GM12878 (cell line): ENCODE measurements around the gene A3GALT2. TPM values are rescaled to one million over a fixed set of nuclear protein-coding genes. Genes with fewer than 3 reads are reported as not detected.

Experiments
- ATAC-seq: fragments of 200-7000 bp; cut with Tn5 transposase; 3 replicates; pipeline ENCODE4 v1.9.1; 2020; ENCODE audit warnings: mild to moderate bottlenecking, moderate library complexity
- BruUV-seq: library from RNA; stranded (reverse); fragments of 400-500 nt; replicated peaks from 2 replicates; lab custom pipeline; 2021; lab: Mats Ljungman, UMichigan
- CTCF ChIA-PET: fragments of 300-600 bp; sonication (Branson Sonifier 250); formaldehyde crosslinking; extraction: SDS; loops from one replicate; lab custom pipeline; 2021; ENCODE audit warnings: inconsistent platforms; lab: Yijun Ruan, JAX
- POLR2A ChIA-PET: fragments of 350-600 bp; formaldehyde crosslinking; extraction: SDS; loops from one replicate; lab custom pipeline; 2021; ENCODE audit warnings: inconsistent platforms; lab: Charles Lee
- RAD21 ChIA-PET: fragments of 300-600 bp; sonication (Branson Sonifier 250); formaldehyde crosslinking; loops from one replicate; lab custom pipeline; 2023; ENCODE audit warnings: antibody characterized with exemption; ENCODE audit not compliant: unreplicated experiment; lab: Charles Lee
- SMC1A ChIA-PET: fragments of 300-600 bp; sonication (Branson Sonifier 250); formaldehyde crosslinking; loops from one replicate; lab custom pipeline; 2023; ENCODE audit not compliant: unreplicated experiment, uncharacterized antibody; lab: Charles Lee
- DNase-seq: peaks from one replicate; pipeline ENCODE4 v3.0.0-alpha.2; 2011; ENCODE audit warnings: low read depth, low spot score
- FAIRE-seq: peaks from 3 replicates; lab custom pipeline; 2011; peaks lifted over from hg19 to GRCh38; lab: Jason Lieb, UNC
- H2AFZ ChIP-seq: 2 replicates; pipeline ENCODE4 v1.6.0; 2011; ENCODE audit warnings: low read depth, low read length, control low read depth; ENCODE audit not compliant: control insufficient read depth
- H3K27ac ChIP-seq: 2 replicates; pipeline ENCODE4 v1.5.1; 2011; ENCODE audit warnings: control low read depth; ENCODE audit not compliant: control insufficient read depth, insufficient read depth
- H3K27me3 ChIP-seq, 2 experiments: replicated peaks in 1 of 2; 2 replicates each; pipeline versions ENCODE4 v1.6.0 to v1.6.1; 2011; ENCODE audit warnings: low read length in 1 of 2; ENCODE audit not compliant: control insufficient read depth in 2 of 2, insufficient read depth in 2 of 2
- H3K36me3 ChIP-seq, 2 experiments: 2 replicates each; pipeline ENCODE4 v1.5.1; 2011; ENCODE audit warnings: low read length in 1 of 2; ENCODE audit not compliant: control insufficient read depth in 2 of 2, insufficient read depth in 2 of 2
- H3K4me1 ChIP-seq: 2 replicates; pipeline ENCODE4 v1.6.1; 2011; ENCODE audit warnings: mild to moderate bottlenecking, low read length, moderate library complexity, mixed read lengths; ENCODE audit not compliant: control insufficient read depth, insufficient read depth
- H3K4me2 ChIP-seq: 2 replicates; pipeline ENCODE4 v1.6.0; 2011; ENCODE audit warnings: control low read depth; ENCODE audit not compliant: control insufficient read depth, insufficient read depth
- H3K4me3 ChIP-seq: fragments of 200-600 bp; sonication (generic); 2 replicates; pipeline ENCODE4 v1.5.1; 2016
- H3K79me2 ChIP-seq: 2 replicates; pipeline ENCODE4 v1.6.0; 2011; ENCODE audit warnings: low read length; ENCODE audit not compliant: control insufficient read depth, insufficient read depth
- H3K9ac ChIP-seq: 2 replicates; pipeline ENCODE4 v1.8.0; 2011; ENCODE audit warnings: low read length, control low read depth, mixed read lengths; ENCODE audit not compliant: control insufficient read depth, insufficient read depth
- H3K9me3 ChIP-seq: replicated peaks from 3 replicates; pipeline ENCODE4 v1.5.1; 2011; ENCODE audit warnings: mild to moderate bottlenecking, low read length; ENCODE audit not compliant: control insufficient read depth, insufficient read depth
- H4K20me1 ChIP-seq: 2 replicates; pipeline ENCODE4 v1.6.0; 2011; ENCODE audit not compliant: control insufficient read depth, insufficient read depth
- CEBPB ChIP-seq, 2 experiments: fragments of 150-350 bp in 1 of 2; IDR thresholded peaks; 2 replicates each; pipeline ENCODE4 v1.6.1; 2012 to 2014; ENCODE audit warnings: low read depth in 2 of 2, low read length in 2 of 2, borderline replicate concordance in 1 of 2, inconsistent platforms in 1 of 2
- CREM ChIP-seq: IDR thresholded peaks from 2 replicates; pipeline ENCODE4 v1.6.1; 2014; ENCODE audit warnings: antibody characterized with exemption, low read depth
- FOXK2 ChIP-seq: fragments of 450-650 bp; IDR thresholded peaks from 2 replicates; pipeline ENCODE4 v1.6.1; 2017; ENCODE audit warnings: mild to moderate bottlenecking, moderate library complexity
- GABPA ChIP-seq: IDR thresholded peaks from 2 replicates; pipeline ENCODE4 v1.6.1; 2014; ENCODE audit warnings: antibody characterized with exemption, low read depth, mild to moderate bottlenecking, inconsistent platforms
- HDAC6 ChIP-seq: fragments of 200-600 bp; sonication (generic); IDR thresholded peaks from one replicate; pipeline ENCODE4 v1.8.0; 2017; ENCODE audit warnings: antibody characterized with exemption; ENCODE audit not compliant: unreplicated experiment
- IKZF1 ChIP-seq: fragments of 450-650 bp; conservative IDR thresholded peaks from 2 replicates; pipeline ENCODE4 v1.6.1; 2017; ENCODE audit warnings: antibody characterized with exemption, mild to moderate bottlenecking
- IRF4 ChIP-seq: IDR thresholded peaks from 2 replicates; pipeline ENCODE4 v1.6.1; 2011; ENCODE audit warnings: low read depth, low read length
- LARP7 ChIP-seq: fragments of 450-650 bp; IDR thresholded peaks from 2 replicates; pipeline ENCODE4 v1.6.1; 2017; ENCODE audit warnings: mild to moderate bottlenecking
- MEF2B ChIP-seq: fragments of 450-650 bp; IDR thresholded peaks from 2 replicates; pipeline ENCODE4 v1.6.1; 2018; ENCODE audit warnings: mild to moderate bottlenecking, moderate library complexity; ENCODE audit not compliant: partially characterized antibody, poor library complexity, severe bottlenecking
- NR2F1 ChIP-seq: fragments of 450-650 bp; conservative IDR thresholded peaks from 2 replicates; pipeline ENCODE4 v1.6.1; 2017; ENCODE audit warnings: mild to moderate bottlenecking
- NRF1 ChIP-seq: conservative IDR thresholded peaks from 2 replicates; pipeline ENCODE4 v1.6.1; 2011; ENCODE audit warnings: mild to moderate bottlenecking, low read depth, low read length, improper control_type of control experiment
- POU2F2 ChIP-seq: IDR thresholded peaks from 3 replicates; pipeline ENCODE4 v1.6.1; 2011; ENCODE audit warnings: low read depth, mild to moderate bottlenecking, low read length, borderline replicate concordance
- RB1 ChIP-seq: fragments of 450-650 bp; formaldehyde crosslinking; IDR thresholded peaks from 2 replicates; pipeline ENCODE4 v1.6.1; 2017; ENCODE audit warnings: mild to moderate bottlenecking, borderline replicate concordance
- SMC3 ChIP-seq: IDR thresholded peaks from 2 replicates; pipeline ENCODE4 v1.6.1; 2011; ENCODE audit warnings: low read length, improper control_type of control experiment, borderline replicate concordance
- SP1 ChIP-seq: IDR thresholded peaks from one replicate; pipeline ENCODE4 v1.6.1; 2011; ENCODE audit warnings: low read depth, low read length
- YBX1 ChIP-seq: fragments of 450-650 bp; IDR thresholded peaks from 2 replicates; pipeline ENCODE4 v1.6.1; 2016; ENCODE audit warnings: antibody characterized with exemption
- YY1 ChIP-seq: IDR thresholded peaks from 2 replicates; pipeline ENCODE4 v1.6.1; 2011; ENCODE audit warnings: low read depth, mild to moderate bottlenecking, low read length
- ZNF274 ChIP-seq: IDR thresholded peaks from one replicate; pipeline ENCODE4 v1.8.0; 2011; ENCODE audit not compliant: insufficient read length, insufficient read depth
- ZNF622 ChIP-seq: fragments of 450-650 bp; IDR thresholded peaks from 2 replicates; pipeline ENCODE4 v1.6.1; 2017; ENCODE audit warnings: mild to moderate bottlenecking, inconsistent platforms
- WGBS: methylation state at CpG from one replicate; pipeline ENCODE4 v1.1.6; 2016; ENCODE audit warnings: low lambda C conversion rate; ENCODE audit not compliant: insufficient replicate concordance, insufficient coverage; ENCODE audit errors: missing lambda C conversion rate; 5-methylcytosine and 5-hydroxymethylcytosine counted together
- in situ Hi-C: fragments of 300-500 bp; cut with MboI; formaldehyde crosslinking; loops from 9 replicates; pipeline ENCODE4 v1.14.3; 2018; ENCODE audit warnings: mixed read lengths
- intact Hi-C: fragments of 100-400 bp; cut with micrococcal nuclease; formaldehyde crosslinking; loops from one replicate; pipeline ENCODE4 v1.14.2; 2022; ENCODE audit not compliant: unreplicated experiment
- polyA plus RNA-seq, 11 experiments: library from polyadenylated mRNA; depleted of rRNA in 4 of 11; unstranded in 6 of 11; stranded (reverse) in 5 of 11; fragments of >200 nt; fragmentation: Nextera tagmentation in 4 of 11; fragmentation: Illumina TruSeq in 1 of 11; extraction: Ambion mirVana in 4 of 11; extraction: Trizol in 1 of 11; gene quantifications; 1 replicate in 1 of 11; 2 replicates in 10 of 11; pipeline versions ENCODE4 v1.2.1 to v1.2.3, GENCODE V29; 2011 to 2016; ENCODE audit warnings: inconsistent platforms in 2 of 11, missing spikeins in 2 of 11, low read depth in 1 of 11
- total RNA-seq, 4 experiments: library from RNA; depleted of rRNA in 3 of 4; stranded (reverse); fragments of >200 nt in 3 of 4; fragmentation: Illumina TruSeq in 1 of 4; extraction: Trizol in 1 of 4; gene quantifications; 2 replicates each; pipeline versions ENCODE4 v1.2.1 to v1.2.3, GENCODE V29; 2013 to 2021
- TF ChIP-seq, protein P1 (sequence below): fragments of 450-650 bp; IDR thresholded peaks from 2 replicates; pipeline ENCODE4 v1.6.1; 2017; ENCODE audit warnings: low read depth, mild to moderate bottlenecking, moderate library complexity
- TF ChIP-seq, protein P2 (sequence below): fragments of 450-650 bp; IDR thresholded peaks from 2 replicates; pipeline ENCODE4 v1.6.1; 2016; ENCODE audit warnings: mild to moderate bottlenecking
- TF ChIP-seq, protein P3 (sequence below): IDR thresholded peaks from 2 replicates; pipeline ENCODE4 v1.6.1; 2012; ENCODE audit warnings: low read depth, low read length, improper control_type of control experiment

The A3GALT2 gene
- total and polyA plus RNA-seq, 10 of the 15 experiments (the other 5 are each of a cell fraction or from before 2014, with no cell fraction given), result not detected

- TF ChIP-seq, protein P1, sequence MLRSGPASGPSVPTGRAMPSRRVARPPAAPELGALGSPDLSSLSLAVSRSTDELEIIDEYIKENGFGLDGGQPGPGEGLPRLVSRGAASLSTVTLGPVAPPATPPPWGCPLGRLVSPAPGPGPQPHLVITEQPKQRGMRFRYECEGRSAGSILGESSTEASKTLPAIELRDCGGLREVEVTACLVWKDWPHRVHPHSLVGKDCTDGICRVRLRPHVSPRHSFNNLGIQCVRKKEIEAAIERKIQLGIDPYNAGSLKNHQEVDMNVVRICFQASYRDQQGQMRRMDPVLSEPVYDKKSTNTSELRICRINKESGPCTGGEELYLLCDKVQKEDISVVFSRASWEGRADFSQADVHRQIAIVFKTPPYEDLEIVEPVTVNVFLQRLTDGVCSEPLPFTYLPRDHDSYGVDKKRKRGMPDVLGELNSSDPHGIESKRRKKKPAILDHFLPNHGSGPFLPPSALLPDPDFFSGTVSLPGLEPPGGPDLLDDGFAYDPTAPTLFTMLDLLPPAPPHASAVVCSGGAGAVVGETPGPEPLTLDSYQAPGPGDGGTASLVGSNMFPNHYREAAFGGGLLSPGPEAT, result no peak
- TF ChIP-seq CEBPB (IDR thresholded peaks at IDR 0.05; ENCODE audit: borderline replicate concordance in 1 of 2, low read depth in 2 of 2, low read length in 2 of 2) (no peak), RB1 (no peak)
- TF ChIP-seq, all 136 proteins: peak for 0
Measured at GRCh38 chr1:33286451-33287185, 34.3 kb downstream of the A3GALT2 start (continued).

DNA sequence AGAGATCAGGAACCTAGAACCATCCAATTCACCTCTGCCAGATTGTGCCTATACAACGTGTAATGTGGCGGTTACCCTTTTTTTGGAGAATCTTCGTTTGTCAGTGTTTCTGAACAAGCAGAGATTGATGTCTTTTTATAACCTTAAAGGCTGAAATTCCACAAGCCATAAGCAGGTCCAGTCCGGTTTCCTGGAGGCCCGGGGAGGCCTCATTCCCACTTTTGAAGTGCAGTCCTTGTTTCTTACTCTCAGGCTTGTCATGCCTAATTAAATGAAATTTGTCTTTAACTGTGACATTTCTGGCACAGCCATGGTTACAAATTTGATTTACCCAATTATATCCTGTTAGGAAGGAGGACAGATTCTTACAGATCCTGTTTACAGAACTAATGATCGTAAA lies 36.8 kb downstream of the A3GALT2 start:
- Histone ChIP-seq H3K79me2 (no peaks in the 10 kb centered on the region), H3K9ac (no peak overlapping the region), H3K36me3 (peaks cover 0 to 5% of the 10 kb centered on the region in 2 experiments; a peak in 3 of 4 replicates), H3K9me3 (no peaks in the 10 kb centered on the region), H3K4me1 (no peaks in the 10 kb centered on the region), H4K20me1 (no peaks in the 10 kb centered on the region), H3K4me2 (no peak overlapping the region), H2AFZ (no peak overlapping the region), H3K27me3 (no peaks in the 10 kb centered on the region), H3K27ac (no peak overlapping the region), H3K4me3 (no peak overlapping the region)
- SMC1A ChIA-PET, result interaction anchor here (0.6 kb wide), 1 partner anchor 60 kb away, joined by 4 read pairs; no protein-coding TSS in a partner anchor
- CTCF ChIA-PET, result interaction anchor here (0.6 to 2.1 kb wide), 2 partner anchors 9 to 12 kb away, joined by 3 to 7 read pairs; no protein-coding TSS in a partner anchor
- DNase-seq (no peak), ATAC-seq (no peak), FAIRE-seq (no peak)
- BruUV-seq, result no TSS peak
- POLR2A ChIA-PET, result no interaction called here
- intact Hi-C loops, result no loop called here
- RAD21 ChIA-PET, result interaction anchor here (1.0 kb wide), 1 partner anchor 171 kb away, joined by 3 read pairs; no protein-coding TSS in a partner anchor
- 79% methylated on average over 6 of the region's 6 CpGs for WGBS
- in situ Hi-C loops, result no loop called here
- no peak for TF ChIP-seq ZNF622
- TF ChIP-seq SMC3, result no peak
- no peak for TF ChIP-seq NRF1
- no peak for TF ChIP-seq IKZF1
- no peak for TF ChIP-seq HDAC6
- TF ChIP-seq YY1, result no peak
- TF ChIP-seq ZNF274, result no peak
- TF ChIP-seq CREM, result no peak
- no peak for TF ChIP-seq IRF4
- no peak for TF ChIP-seq FOXK2
- TF ChIP-seq, protein P2, sequence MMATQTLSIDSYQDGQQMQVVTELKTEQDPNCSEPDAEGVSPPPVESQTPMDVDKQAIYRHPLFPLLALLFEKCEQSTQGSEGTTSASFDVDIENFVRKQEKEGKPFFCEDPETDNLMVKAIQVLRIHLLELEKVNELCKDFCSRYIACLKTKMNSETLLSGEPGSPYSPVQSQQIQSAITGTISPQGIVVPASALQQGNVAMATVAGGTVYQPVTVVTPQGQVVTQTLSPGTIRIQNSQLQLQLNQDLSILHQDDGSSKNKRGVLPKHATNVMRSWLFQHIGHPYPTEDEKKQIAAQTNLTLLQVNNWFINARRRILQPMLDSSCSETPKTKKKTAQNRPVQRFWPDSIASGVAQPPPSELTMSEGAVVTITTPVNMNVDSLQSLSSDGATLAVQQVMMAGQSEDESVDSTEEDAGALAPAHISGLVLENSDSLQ, result no peak
- no peak for TF ChIP-seq SP1
- TF ChIP-seq NR2F1, result no peak
- TF ChIP-seq, protein P3, sequence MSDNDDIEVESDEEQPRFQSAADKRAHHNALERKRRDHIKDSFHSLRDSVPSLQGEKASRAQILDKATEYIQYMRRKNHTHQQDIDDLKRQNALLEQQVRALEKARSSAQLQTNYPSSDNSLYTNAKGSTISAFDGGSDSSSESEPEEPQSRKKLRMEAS, result no peak
- TF ChIP-seq GABPA, result no peak
- TF ChIP-seq YBX1, result no peak
- no peak for TF ChIP-seq LARP7
- no peak for TF ChIP-seq POU2F2
- TF ChIP-seq MEF2B, result no peak
